Activated CD8-positive, alpha-beta memory T cell treated with anti-CD3 and anti-CD28 coated beads, Interleukin-2, amount 50 U/mL, for 48 hours (primary cell): ENCODE results near the gene LOXL3.
A peak's percentile ranks its signal among the peaks of the same experiment; 100 is the strongest.

Source experiments
- DNase-seq: peaks from one replicate; pipeline ENCODE4 v3.0.0-alpha.2; 2020

Gene LOXL3

DNA sequence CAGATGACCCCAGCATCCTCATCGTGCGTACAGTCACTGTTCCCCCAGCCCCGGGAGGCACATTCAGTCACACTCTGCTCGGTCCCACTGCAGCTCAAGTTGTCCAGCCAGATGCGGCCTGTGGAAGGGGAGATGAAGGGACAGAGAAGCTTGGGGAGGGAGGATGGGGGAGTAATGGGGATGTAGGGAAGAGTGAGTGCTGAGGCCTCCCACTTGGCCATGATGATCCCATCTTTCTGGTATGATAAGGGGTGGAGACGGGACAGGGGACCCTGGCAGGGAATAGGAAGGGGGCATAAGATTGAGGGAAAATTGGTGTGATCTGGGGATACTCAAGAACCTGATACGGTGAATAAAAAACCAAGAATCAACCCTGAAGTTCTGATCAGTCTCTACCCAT is 3.5 kb downstream of the LOXL3 start:
- peak; percentile 47 for DNase-seq

DNA sequence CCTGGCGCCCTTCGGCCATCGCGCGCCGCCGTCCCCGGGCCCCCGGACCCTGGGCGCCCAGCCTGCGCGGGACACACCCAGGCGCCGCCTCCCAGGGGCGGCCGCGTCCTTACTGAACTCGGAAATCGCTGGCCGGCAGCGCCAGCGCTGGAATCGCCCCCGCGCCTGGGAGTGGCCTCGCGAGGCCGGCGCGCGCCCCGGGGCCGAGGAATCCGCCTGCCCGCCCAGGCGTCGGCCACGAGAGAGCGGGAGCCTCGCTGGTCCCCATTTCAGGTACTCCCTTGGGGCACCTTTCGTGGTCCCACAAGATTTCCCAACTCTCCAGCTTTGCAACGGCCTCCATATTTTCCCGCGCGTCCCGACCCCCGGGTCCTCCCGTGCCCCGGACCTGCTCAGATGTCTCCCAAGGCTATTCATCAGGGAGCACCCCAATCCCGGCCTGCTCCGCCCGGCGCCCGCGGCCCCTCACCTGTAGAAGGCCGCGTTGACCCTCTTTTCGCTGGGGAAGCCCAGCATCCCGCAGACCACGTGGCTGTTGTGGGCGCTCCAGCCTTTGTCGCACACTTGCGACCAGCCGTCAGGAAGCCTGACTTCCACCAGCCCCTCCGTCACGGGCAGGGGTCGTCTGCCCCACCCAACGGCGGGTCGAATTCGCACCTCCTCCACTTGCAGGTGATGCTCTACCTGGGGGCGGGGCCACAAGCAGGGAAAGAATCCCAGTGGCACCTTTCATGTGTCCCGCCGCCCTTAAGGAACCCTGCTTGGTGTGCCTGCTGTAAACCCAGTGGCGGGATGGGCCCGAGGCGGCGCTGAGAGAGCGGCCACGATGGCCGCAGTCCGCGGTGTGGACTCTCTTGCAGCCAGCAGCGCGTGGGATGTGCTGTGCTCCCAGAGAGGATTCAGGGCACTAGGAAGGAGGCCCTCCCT is 4.6 kb downstream of the LOXL3 start:
- DNase-seq, result peak; percentile 73

DNA sequence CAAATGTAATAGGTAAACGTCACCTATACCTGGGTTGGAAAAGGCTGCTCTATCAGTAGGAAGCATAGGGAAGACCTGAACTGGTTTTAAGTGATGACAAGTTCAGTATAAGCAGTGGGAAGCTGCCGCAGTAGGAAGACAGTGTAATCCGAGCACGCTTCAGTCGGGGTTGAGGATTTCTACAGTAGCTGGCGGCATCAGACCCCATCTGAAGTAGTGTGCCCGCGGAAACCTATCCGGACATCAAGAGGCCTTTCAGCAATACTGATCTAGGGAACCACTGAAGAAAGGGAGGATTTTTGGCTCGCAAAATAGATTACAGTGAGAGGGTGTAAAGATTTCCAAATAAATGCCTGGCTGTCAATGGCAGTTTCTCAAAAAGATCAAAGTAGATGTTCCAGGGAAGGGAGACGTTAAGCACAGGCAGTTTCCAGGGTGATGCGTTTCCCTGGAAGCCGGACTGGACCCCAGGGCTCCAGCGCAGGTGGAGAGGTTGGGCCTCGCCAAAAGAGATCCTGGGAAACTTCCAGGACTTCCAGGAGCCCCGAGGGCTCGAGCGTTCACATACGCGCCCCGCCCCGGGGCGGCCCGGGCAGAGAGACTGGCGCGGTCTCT is 5.3 kb downstream of the LOXL3 start:
- DNase-seq, result no peak

DNA sequence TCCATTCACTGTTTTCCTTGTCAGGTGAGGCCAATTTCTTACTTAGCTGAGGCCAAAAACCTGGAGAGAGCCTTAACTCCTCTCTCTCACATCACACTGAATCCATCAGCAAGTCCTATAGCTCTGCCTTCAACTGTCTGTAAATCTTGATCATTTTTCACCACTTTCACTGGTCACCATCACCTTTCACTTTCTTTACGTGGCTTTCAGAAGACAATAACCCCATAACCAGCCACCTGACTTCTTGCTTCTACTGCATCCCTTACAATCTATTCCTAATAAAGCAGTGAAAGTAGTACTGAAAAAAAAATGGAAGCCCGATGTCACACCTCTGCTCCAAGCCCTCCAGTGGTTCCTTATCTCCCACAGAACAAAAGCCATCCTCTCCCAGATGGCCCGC is 7.7 kb downstream of the LOXL3 start:
- DNase-seq, result no peak

- DNase-seq, result no peak
These were observed 9.1 kb downstream of the LOXL3 start for GRCh38 chr2:74544634-74545033.

DNA sequence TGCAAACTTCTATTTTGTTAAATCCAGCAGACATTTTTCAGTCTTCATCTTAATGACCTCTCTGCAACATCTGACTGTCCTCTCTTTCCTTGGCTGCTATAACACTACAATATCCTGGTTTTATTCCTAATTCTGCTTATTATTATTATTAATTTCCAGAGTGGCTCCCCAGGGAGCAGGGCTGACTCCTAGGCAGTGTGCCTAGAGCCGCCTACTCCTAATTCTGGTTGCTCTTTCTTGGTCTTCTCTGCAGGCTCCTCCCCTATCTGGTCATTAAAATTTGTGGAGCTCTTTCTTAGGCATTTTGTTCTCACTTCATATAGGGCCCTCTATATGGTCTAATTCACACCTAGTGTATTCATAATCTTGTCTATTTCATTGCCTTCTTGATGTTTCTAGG is 10.8 kb downstream of the LOXL3 start:
- no peak for DNase-seq

DNA sequence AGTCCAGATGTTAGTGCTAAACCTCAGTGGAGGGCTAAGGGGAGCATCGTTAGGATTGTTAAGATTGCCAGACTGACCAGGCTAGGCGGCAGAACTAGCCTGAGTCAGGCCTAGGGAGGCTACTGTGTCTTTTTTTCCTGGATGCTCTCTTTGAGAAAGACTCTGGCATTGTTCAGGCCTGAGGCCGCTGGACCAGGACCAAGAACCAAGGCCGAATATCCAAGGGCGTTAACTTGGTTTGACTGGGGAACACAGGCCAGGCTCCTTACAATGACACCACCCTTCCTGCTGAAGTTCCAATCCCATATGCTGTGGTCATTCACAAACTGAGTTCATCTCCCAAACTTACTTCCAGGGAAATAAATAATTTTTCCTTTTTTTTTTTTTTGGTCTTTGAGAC is 13.5 kb downstream of the LOXL3 start:
- DNase-seq, result no peak

DNA sequence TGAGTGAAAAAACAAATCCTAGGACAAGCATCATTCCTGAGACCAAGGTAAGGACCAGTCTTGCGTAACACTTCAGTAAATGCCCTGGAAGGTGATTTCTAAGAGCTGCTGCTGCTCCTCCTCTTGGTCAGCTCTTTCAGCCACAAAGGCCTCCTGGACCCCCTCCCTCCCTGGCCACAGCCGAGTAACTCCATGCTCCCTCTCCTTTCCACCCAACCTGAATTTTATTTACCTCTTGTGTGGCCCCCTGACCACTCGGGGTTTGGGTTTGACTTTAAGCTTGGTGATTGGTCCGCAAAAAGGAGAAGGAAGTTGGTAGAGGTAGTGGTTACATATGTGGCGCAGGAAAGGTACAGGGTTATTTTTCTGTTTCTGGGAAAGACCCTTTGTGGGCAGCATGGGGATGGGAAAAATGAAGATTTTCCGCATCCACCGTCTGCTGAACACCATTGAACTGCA is 14.8 kb downstream of the LOXL3 start:
- no peak for DNase-seq

GRCh38 chr2:74537140-74537539 is 16.6 kb downstream of the LOXL3 start:
- DNase-seq, result no peak

GRCh38 chr2:74536166-74536950 is 17.4 kb downstream of the LOXL3 start:
- no peak for DNase-seq

DNA sequence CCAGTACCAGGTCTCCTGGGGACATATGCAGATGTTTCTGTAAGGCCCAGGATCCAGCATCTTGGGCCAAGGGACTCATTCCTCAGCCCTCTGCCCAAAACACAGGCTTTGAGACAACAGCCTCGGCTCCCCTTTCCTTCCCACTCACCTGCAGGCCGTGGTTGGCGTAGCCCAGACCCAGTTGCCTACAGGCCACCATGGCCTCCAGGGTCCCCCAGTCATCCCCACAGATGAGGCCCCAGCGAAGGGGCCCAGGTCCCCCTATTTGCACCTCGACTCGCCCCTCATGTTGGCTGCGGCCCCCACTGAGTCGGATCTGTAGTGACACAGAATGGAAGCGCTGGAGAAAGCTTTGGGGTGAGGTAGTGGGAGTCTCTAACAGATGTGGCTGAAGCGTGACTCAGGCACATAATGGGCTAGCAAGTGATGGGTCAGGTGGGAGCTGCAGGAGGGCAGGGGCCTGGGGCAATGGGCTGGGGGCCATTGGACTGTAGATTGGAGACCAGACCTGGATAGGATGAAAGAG is 18.2 kb downstream of the LOXL3 start:
- DNase-seq, result no peak

- no peak for DNase-seq
These were observed 19.3 kb downstream of the LOXL3 start for GRCh38 chr2:74534411-74534810.

GRCh38 chr2:74533464-74533863 is 20.3 kb downstream of the LOXL3 start:
- no peak for DNase-seq

- DNase-seq, result no peak
These were observed 21.5 kb downstream of the LOXL3 start for GRCh38 chr2:74532222-74532621.

DNA sequence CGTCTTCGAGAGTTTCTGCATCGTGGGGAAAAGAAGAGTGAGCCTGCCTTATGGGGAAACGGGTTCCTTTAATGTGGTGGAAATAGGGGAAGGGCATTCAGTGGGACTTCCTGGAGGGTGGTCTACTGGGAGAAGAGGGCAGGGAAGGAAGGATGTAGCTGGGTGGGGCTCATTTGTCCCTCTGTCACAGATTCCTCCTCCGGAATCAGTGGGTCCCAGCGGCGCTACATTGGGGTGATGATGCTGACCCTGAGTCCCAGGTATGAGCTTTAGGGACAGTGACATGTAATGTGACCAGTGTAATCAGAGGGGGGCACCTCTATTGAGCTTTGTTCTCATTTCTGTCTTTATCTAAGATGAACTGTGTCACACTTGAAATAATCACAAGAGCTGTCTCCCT is 22.1 kb downstream of the LOXL3 start:
- DNase-seq, result no peak

DNA sequence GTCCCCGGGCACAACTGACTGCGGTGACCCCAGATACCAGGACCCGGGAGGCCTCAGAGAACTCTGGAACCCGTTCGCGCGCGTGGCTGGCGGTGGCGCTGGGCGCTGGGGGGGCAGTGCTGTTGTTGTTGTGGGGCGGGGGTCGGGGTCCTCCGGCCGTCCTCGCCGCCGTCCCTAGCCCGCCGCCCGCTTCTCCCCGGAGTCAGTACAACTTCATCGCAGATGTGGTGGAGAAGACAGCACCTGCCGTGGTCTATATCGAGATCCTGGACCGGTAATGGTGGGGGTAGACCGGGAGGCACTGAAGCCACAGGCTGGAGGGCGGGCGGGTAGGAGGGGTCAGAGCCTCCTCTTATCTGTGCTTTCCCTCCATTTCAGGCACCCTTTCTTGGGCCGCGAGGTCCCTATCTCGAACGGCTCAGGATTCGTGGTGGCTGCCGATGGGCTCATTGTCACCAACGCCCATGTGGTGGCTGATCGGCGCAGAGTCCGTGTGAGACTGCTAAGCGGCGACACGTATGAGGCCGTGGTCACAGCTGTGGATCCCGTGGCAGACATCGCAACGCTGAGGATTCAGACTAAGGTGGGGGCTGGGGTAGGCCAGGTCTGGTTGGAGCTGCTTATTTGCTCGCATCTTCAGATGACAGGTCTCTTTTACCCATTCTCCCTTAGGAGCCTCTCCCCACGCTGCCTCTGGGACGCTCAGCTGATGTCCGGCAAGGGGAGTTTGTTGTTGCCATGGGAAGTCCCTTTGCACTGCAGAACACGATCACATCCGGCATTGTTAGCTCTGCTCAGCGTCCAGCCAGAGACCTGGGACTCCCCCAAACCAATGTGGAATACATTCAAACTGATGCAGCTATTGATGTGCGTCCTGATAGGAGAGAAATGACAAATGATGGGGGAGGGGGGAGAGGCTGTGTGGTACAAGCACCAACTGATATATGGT is 23.2 kb downstream of the LOXL3 start:
- peak; percentile 72 for DNase-seq

DNA sequence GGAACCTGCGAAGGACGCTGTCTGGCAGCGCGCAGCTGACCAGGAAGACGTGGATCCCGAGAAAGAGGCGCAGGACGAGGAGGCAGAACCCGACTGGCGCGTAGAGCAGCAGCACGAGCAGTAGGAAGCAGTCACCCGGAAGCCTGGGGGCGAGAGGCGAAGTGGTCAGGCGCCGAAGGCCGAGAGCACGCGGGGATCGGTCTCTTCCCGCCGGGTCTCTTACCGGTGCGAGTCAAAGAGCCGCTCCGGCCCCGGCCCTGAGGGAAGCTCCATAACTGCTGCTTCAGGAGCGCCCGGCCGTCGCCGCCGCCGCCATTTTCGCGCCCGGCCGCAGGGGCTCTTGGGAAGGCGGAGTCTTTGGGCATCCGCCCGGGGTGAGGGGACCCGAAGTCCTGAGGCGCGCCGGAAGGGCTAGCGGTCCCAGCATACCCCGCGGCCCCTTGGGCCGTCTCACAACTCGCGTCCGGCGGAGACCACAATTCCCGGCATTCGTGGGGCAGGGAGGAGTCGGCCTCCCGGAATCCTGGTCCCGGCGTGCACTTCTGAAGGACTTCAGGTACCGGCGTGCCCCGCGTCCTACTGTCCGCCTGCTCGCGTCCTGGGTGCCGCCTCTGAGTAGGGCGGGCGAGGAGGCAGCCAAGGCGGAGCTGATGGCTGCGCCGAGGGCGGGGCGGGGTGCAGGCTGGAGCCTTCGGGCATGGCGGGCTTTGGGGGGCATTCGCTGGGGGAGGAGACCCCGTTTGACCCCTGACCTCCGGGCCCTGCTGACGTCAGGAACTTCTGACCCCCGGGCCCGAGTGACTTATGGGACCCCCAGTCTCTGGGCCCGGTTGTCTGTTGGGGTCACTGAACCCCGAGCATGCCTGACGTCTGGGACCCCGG is 24.1 kb downstream of the LOXL3 start, which contains the start of the genes AUP1 and HTRA2:
AUP1 (minus strand) TSS at position 350 of the 882 bp plus-strand sequence; CDS start at position 273, 77 bp downstream.
HTRA2 (plus strand) TSS at position 577 of the 882 bp plus-strand sequence; CDS start at position 651, 74 bp downstream.
- peak; percentile 95 for DNase-seq

DNA sequence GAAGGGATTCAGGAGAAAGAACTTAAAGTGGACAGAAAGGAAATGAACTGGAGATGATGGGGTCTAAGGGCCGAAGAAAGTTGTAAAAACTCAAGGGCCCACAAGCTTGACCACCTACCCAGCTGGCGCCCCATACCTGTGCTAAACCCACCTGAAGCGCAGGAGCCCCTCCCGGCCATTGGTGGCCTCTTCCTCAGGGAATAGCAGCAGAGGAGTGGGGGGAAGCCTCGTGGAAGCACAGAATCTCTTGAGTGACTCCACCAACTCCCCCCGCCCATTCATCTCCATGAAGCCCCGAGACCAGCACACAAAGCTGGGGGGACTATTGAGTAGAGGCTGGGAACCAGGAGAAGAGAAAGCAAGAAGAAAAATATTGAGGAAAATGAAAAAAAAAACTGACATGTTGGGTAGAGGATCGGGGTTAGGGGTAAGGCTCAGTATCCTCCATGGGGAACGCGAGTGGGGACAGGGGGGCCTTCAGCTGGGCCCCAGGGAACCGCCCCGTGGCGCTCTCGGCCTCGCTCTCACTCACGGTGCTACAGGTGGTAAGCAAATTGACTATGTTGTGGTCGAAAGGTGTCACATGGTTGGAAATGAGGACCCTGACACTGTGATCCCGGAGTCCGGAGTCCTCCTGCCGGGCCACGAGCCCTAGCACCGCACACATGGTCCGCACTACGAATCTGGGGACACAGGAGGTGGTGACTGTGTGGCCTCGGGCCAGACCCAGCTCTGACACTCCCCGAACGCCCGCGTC is 25.0 kb downstream of the LOXL3 start:
- DNase-seq, result no peak

GRCh38 chr2:74527741-74528140 is 26.0 kb downstream of the LOXL3 start:
- DNase-seq, result no peak
